ENCODE results near the gene SPDYE4. TPM values are rescaled to one million over a fixed set of nuclear protein-coding genes. Genes with fewer than 3 reads are reported as not detected.

Gene SPDYE4
- total RNA-seq, 6 experiments from 2014 or later = not detected

DNA sequence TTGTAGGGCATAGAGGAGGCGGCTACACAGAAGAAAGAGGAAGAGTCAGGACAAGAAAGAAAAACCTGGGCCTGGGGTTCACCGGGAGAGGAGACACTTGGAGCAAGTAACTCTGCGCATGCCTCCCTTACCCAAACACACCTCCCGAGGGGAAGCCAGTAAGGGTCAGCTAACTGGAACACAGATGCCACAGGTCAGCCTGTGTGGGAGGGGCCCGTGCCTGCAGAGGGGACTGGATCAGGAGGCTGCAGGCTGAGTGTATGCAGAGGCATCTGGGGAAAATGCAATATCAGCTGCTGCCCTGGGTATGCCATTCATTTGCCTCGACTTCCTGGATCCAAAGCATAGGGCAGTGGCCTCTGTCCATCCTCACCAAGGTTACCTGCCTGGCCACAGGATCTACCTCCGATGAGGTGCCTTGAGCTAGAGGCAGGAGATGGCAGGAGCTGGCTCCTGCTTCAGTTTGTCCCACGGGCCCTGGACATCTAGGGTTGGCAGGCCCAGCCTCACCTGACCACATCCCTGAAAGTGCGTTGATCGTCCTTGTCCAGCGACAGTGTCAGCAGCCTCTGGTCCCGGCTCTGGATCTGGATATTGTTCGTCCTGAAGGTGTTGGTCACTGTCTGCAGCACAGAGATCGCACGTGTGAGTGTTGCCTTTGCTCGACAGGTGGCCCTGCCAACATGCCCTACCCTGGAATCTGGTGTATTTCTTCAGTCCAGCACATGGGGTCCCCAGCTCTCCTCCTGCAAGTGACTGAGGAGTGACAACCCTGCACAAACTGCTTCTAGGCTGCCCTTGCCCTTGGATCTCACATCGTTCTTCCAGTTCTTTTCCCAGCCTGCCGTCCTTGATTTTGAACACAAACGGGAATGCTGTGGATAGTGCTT, 45.4 kb upstream of the SPDYE4 start:
- no peak overlapping the region for H3K4me3 ChIP-seq
- no peak overlapping the region for H3K27ac ChIP-seq
- ATAC-seq = no peak
- DNase-seq = no peak
- peaks cover 0 to 6% (median 0%) of the 10 kb centered on the region in 4 donors for H3K4me1 ChIP-seq
- 55% methylated on average over 8 of the region's 19 CpGs for WGBS (ENCODE audit: insufficient coverage, low coverage, low lambda C conversion rate, missing lambda C conversion rate)
- intact Hi-C loops (cut with DNase I) = no loop called here
- no peak for TF ChIP-seq POLR2A (IDR thresholded peaks at IDR 0.05)
- TF ChIP-seq, protein P1, sequence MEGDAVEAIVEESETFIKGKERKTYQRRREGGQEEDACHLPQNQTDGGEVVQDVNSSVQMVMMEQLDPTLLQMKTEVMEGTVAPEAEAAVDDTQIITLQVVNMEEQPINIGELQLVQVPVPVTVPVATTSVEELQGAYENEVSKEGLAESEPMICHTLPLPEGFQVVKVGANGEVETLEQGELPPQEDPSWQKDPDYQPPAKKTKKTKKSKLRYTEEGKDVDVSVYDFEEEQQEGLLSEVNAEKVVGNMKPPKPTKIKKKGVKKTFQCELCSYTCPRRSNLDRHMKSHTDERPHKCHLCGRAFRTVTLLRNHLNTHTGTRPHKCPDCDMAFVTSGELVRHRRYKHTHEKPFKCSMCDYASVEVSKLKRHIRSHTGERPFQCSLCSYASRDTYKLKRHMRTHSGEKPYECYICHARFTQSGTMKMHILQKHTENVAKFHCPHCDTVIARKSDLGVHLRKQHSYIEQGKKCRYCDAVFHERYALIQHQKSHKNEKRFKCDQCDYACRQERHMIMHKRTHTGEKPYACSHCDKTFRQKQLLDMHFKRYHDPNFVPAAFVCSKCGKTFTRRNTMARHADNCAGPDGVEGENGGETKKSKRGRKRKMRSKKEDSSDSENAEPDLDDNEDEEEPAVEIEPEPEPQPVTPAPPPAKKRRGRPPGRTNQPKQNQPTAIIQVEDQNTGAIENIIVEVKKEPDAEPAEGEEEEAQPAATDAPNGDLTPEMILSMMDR (IDR thresholded peaks at IDR 0.05) = no peak
- no peaks in the 10 kb centered on the region for H3K36me3 ChIP-seq
- no peaks in the 10 kb centered on the region for H3K27me3 ChIP-seq
- H3K9me3 ChIP-seq = no peaks in the 10 kb centered on the region

DNA sequence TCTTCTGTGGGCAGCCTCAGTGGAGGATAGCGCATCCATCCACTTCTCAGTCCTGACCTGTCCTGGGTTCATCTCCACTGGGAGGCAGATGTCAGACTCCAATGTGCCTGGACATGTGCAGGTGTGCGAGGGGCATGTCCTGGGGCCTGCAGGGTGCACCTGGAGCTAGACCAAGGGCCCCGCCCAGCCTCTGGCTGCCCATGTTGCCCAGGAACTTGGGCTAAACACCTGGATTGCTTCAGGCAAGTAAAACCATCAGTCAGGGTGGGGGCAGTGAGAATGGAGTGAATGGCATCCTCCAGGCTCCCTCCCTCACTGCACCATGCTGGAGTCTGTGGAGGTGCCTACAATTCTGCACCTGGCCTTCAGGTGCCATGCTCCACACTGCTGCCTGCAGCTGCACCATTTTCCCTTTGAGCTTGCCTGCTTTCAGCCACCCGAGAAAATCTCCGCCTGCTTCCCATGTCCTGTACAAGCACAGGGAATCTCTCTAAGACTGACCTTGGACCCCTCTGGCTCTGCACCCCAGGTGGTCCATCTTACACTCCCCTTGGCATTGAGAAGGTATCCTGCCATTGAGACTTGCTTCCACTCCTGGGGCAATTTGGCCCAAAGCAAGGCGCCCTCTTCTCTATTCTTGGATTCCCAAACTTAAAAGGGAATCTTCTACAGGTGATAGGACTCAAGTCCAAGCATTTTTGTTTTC, 42.9 kb upstream of the SPDYE4 start:
- Histone ChIP-seq H3K27ac (no peak overlapping the region), H3K27me3 (no peaks in the 10 kb centered on the region), H3K36me3 (no peaks in the 10 kb centered on the region), H3K4me1 (peaks cover 0 to 6% (median 0%) of the 10 kb centered on the region in 4 donors), H3K4me3 (no peak overlapping the region), H3K9me3 (no peaks in the 10 kb centered on the region)
- ATAC-seq = peak in 1 of 4 donors; percentile 17
- no peak for TF ChIP-seq POLR2A (IDR thresholded peaks at IDR 0.05)
- TF ChIP-seq, protein P1 (IDR thresholded peaks at IDR 0.05) = no peak
- 87% methylated on average over 3 of the region's 6 CpGs for WGBS (ENCODE audit: insufficient coverage, low coverage, low lambda C conversion rate, missing lambda C conversion rate)
- DNase-seq = no peak
- intact Hi-C loops (cut with DNase I) = no loop called here

DNA sequence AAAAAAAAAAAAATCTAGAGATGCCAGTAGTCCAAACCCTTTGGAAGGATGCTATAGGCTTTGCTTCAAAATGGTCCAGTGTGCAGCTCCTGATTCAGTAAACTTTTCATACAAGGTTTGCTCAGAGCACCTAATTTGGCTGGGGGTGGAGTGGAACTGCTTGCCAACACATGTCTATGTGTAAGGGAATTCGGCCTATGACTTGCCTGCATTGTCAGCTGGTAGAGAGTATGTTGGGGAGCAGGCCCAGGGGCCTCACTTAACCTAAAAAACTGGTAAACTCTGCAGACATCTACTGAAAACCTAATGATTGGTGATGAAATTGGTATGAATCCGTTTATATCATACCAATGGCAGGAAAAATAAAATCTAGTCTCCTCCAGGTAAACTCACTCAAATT, 42.3 kb upstream of the SPDYE4 start:
- Histone ChIP-seq H3K9me3 (no peaks in the 10 kb centered on the region), H3K4me3 (no peak overlapping the region), H3K27ac (no peak overlapping the region), H3K4me1 (peaks cover 0 to 6% (median 0%) of the 10 kb centered on the region in 4 donors), H3K36me3 (no peaks in the 10 kb centered on the region), H3K27me3 (no peaks in the 10 kb centered on the region)
- no peak for DNase-seq
- intact Hi-C loops (cut with DNase I) = no loop called here
- no peak for ATAC-seq
- WGBS (ENCODE audit: insufficient coverage, low coverage, low lambda C conversion rate, missing lambda C conversion rate) = 71% methylated on average over 1 of the region's 2 CpGs
- no peak for TF ChIP-seq POLR2A (IDR thresholded peaks at IDR 0.05)

DNA sequence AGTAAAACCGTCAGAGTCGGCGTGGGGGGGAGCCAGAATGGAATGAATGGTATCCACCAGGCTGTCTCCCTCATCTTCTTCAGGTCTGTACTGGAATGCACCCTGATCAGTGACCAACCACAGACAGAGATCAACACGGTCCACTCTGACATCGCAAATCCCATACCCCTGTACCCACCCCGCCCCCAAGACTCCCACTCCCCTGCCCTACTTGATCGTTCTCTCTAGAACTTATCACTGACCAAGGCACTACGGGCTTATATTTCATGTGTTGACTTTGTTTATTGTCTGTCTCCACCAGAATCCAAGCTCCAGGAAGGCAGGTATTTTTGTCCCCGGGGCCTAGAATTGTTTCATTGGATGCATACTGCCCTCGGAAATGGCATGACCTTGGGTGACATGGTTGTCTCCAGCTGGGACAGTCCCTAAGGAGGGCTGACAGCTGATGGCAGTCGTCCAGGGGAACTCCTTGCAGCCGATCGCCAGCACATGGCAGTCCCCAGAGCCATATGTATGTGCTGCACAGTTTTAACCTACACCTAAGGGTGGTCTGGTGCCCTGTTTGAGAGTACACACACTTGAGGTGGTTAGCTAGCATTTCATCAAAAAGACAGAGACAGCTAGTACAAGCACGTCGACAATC, 41.3 kb upstream of the SPDYE4 start:
- no peak overlapping the region for H3K4me3 ChIP-seq
- DNase-seq (no peak), ATAC-seq (peak in 1 of 4 donors; percentile 13)
- H3K27me3 ChIP-seq = no peaks in the 10 kb centered on the region
- H3K36me3 ChIP-seq = no peaks in the 10 kb centered on the region
- peaks cover 0 to 6% (median 0%) of the 10 kb centered on the region in 4 donors for H3K4me1 ChIP-seq
- no peak overlapping the region for H3K27ac ChIP-seq
- TF ChIP-seq, protein P1 (IDR thresholded peaks at IDR 0.05) = no peak
- no peak for TF ChIP-seq POLR2A (IDR thresholded peaks at IDR 0.05)
- WGBS (ENCODE audit: insufficient coverage, low coverage, low lambda C conversion rate, missing lambda C conversion rate) = 52% methylated on average over 11 of the region's 15 CpGs
- H3K9me3 ChIP-seq = no peaks in the 10 kb centered on the region
- intact Hi-C loops (cut with DNase I) = no loop called here
